Left ventricle myocardium inferior (tissue), 1 donor: Measurements from ENCODE around the gene NAV1. TPM values are rescaled to one million over a fixed set of nuclear protein-coding genes. Genes with fewer than 3 reads are reported as not detected.

ENCODE experiments used
- DNase-seq: peaks from one replicate; pipeline ENCODE4 v3.0.0-alpha.2; 2020
- H3K27ac ChIP-seq: fragments of 200-600 bp; replicated peaks from 2 replicates; pipeline ENCODE4 v1.8.0; 2021
- H3K27me3 ChIP-seq: fragments of 200-600 bp; 2 replicates; pipeline ENCODE4 v1.8.0; 2021; ENCODE audit warnings: low read depth
- H3K36me3 ChIP-seq: fragments of 200-600 bp; 2 replicates; pipeline ENCODE4 v1.8.0; 2021
- H3K4me1 ChIP-seq: fragments of 200-600 bp; 2 replicates; pipeline ENCODE4 v1.8.0; 2021
- H3K4me3 ChIP-seq: fragments of 200-600 bp; 2 replicates; pipeline ENCODE4 v1.8.0; 2021; ENCODE audit warnings: mild to moderate bottlenecking, moderate library complexity
- H3K9me3 ChIP-seq: fragments of 200-600 bp; replicated peaks from 2 replicates; pipeline ENCODE4 v1.8.0; 2021
- intact Hi-C: fragments of 100-400 bp; cut with micrococcal nuclease; formaldehyde crosslinking; loops from one replicate; pipeline ENCODE4 v1.11.0; 2022
- total RNA-seq: library from RNA; stranded (reverse); fragmentation: NEBNext Ultra II Directional; extraction: Animal tissue kit (Norgen Biotek cat#: 25700); gene quantifications from one replicate; pipeline ENCODE4 v1.2.1, GENCODE V29; 2021
- TF ChIP-seq, protein P1 (sequence below): fragments of 200-600 bp; IDR thresholded peaks from 2 replicates; pipeline ENCODE4 v1.8.0; 2021; ENCODE audit warnings: antibody characterized with exemption, mild to moderate bottlenecking, borderline replicate concordance
- donor health status: DM: no; HTN: yes; CAD: no; lungs with severe emphysema.

NAV1 gene
- total RNA-seq, 1 donor from 2014 or later, result 74.8 TPM

DNA sequence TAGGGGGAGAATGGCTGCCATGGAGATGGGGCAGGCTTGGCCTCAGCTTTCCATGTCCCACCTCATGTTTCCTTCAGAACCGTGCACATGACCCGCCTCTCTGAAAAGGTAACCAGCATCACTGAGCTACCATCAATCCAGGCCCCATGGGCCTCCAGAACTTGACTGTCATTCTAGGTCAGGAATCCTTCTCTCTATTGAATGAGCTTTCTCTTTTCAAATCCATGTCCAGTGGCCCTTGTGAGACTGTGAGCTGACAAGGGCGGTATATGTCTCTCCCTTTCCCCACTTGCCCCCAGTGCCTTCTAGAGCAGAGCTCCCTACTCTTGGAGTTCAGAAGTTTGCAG is 36.4 kb upstream of the NAV1 start:
- H3K4me1 ChIP-seq, result peaks cover 97% of the 10 kb centered on the region
- no peaks in the 10 kb centered on the region for H3K9me3 ChIP-seq
- intact Hi-C loops, result no loop called here
- H3K36me3 ChIP-seq, result no peaks in the 10 kb centered on the region
- no peak for DNase-seq
- no peak overlapping the region for H3K4me3 ChIP-seq
- peak overlapping the region; percentile 93 for H3K27ac ChIP-seq
- no peaks in the 10 kb centered on the region for H3K27me3 ChIP-seq
- TF ChIP-seq, protein P1, sequence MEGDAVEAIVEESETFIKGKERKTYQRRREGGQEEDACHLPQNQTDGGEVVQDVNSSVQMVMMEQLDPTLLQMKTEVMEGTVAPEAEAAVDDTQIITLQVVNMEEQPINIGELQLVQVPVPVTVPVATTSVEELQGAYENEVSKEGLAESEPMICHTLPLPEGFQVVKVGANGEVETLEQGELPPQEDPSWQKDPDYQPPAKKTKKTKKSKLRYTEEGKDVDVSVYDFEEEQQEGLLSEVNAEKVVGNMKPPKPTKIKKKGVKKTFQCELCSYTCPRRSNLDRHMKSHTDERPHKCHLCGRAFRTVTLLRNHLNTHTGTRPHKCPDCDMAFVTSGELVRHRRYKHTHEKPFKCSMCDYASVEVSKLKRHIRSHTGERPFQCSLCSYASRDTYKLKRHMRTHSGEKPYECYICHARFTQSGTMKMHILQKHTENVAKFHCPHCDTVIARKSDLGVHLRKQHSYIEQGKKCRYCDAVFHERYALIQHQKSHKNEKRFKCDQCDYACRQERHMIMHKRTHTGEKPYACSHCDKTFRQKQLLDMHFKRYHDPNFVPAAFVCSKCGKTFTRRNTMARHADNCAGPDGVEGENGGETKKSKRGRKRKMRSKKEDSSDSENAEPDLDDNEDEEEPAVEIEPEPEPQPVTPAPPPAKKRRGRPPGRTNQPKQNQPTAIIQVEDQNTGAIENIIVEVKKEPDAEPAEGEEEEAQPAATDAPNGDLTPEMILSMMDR, result no peak

DNA sequence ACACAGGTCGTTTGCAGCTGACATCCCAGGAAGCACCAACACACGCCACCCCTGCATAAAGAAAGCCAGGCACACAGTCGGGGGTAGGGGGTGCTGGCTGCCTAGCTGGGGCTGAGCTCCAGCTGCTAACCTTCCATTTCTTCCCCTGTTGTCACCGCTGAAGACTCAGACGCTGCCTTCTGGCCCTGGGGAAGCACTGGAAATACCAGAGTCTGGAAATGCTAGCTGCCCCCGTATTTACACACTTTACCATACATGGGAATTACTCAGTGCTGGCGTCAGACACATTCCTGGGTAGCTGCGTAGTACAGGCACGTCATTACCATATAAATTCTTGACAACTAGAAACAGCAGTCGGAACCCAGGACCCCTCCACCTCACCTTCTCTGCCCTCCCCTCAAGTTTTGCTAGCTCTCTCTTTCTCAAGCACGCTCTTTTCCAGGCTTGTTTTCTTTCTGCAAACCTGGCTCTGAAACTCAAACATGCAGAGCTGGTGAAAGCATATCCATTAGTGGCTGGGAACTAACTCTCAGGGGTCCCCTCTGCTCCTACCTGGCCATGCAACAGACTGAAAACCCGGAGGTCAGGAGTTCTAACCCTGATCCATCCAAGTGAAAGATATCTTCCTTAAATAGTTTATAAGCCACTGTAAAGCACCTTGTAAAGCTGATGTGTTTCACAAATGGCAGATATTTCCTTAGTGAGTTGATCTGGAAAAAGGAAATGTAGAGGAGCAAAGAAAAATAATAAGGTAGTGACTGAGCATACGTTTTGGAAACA is 35.3 kb upstream of the NAV1 start:
- Histone ChIP-seq H3K9me3 (no peaks in the 10 kb centered on the region), H3K27ac (peak overlapping the region; percentile 93), H3K4me3 (peak overlapping the region; percentile 18), H3K27me3 (no peaks in the 10 kb centered on the region), H3K4me1 (peaks cover 90% of the 10 kb centered on the region), H3K36me3 (no peaks in the 10 kb centered on the region)
- TF ChIP-seq, protein P1, result no peak
- no peak for DNase-seq
- intact Hi-C loops, result no loop called here

DNA sequence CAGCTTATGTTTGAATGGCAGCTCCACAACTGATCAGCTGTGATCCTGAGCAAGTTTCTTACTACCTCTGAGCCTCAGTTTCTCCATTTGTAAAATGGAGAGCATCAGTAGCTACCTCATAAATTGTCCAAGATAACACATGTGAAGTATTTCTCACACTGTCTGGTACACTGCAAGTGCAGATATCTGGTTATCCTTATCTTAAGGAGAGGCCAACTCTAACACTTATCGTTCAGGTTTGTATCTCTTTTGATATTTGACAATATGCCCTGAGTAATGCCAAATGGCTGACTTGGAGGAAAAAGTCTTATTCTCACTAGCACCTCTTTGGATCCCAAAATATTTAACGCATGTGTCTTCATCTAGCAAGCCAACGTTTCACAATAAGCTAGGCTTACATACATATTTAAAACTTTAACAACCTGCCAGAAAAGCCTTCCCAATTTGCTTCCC is 34.7 kb upstream of the NAV1 start:
- peak overlapping the region; percentile 82 for H3K4me3 ChIP-seq

DNA sequence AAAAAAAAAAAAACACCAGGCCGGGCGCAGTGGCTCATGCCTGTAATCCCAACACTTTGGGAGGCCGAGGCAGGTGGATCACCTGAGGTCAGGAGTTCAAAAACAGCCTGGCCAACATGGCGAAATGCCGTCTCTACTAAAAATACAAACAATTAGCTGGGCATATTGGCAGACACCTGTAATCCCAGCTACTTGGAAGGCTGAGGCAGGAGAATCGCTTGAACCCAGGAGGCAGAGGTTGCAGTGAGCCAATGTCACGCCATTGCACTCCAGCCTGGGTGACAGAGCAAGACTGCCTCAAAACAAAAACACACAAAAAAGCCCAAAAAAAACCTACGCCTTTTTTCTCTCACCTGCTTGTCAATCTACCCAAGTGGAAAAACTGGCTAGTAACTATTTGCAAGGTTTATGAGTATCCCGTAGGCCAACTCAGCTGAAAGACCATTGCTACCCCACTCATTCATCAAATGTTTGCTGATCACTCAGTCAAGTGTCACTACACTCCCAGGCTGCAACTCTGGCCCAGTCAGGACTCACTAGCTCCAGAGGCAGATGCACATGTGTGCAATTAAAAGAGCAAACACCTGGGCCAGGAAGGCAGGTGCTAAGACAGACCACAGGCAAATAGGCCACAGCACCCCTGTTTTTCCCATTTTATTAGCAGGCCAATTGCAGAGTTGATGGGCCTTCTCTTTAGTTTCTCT is 34.0 kb upstream of the NAV1 start:
- H3K36me3 ChIP-seq, result no peaks in the 10 kb centered on the region
- H3K27ac ChIP-seq, result peak overlapping the region; percentile 93
- peak overlapping the region; percentile 82 for H3K4me3 ChIP-seq
- no peaks in the 10 kb centered on the region for H3K9me3 ChIP-seq
- no peak for DNase-seq
- TF ChIP-seq, protein P1, result no peak
- intact Hi-C loops, result no loop called here
- H3K27me3 ChIP-seq, result no peaks in the 10 kb centered on the region
- H3K4me1 ChIP-seq, result peaks cover 77% of the 10 kb centered on the region

More for the DNA sequence above, 34.7 kb upstream of the NAV1 start:
- Histone ChIP-seq H3K27me3 (no peaks in the 10 kb centered on the region), H3K27ac (peak overlapping the region; percentile 93), H3K36me3 (no peaks in the 10 kb centered on the region), H3K4me1 (peaks cover 84% of the 10 kb centered on the region), H3K9me3 (no peaks in the 10 kb centered on the region)
- intact Hi-C loops, result no loop called here
- TF ChIP-seq, protein P1, result no peak
- no peak for DNase-seq

DNA sequence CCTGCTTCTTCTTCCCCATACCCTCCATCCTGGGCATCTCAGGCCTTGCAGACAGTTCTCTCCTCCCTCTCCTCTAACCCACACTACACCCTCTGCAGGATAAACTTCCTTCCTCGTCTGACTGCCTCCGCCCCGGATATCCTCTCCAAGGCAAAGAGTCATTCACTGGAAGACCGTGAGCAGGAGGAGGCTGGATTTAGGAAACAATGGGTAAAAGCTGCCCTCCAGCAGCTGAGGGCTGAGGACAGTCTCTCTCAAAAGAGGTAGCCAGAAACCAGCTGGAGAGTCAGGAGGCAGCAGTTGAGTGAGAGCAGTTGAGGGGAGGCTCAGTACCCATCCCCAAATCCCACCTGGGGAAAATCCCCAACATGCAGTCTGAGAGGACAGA is 33.4 kb upstream of the NAV1 start:
- Histone ChIP-seq H3K27ac (peak overlapping the region; percentile 93), H3K36me3 (no peaks in the 10 kb centered on the region), H3K4me3 (peak overlapping the region; percentile 82), H3K27me3 (no peaks in the 10 kb centered on the region), H3K4me1 (peaks cover 71% of the 10 kb centered on the region), H3K9me3 (no peaks in the 10 kb centered on the region)
- intact Hi-C loops, result no loop called here
- DNase-seq, result no peak
- TF ChIP-seq, protein P1, result no peak
